Sigmoid colon (tissue), 4 donors: ENCODE results near the gene HVCN1.

Experiments used
- CTCF ChIP-seq, 4 experiments: fragments of 450-650 bp in 3 of 4; fragments of 200-600 bp in 1 of 4; IDR thresholded peaks; one replicate each; pipeline ENCODE4 v1.5.1; 2016 to 2019; ENCODE audit warnings: antibody characterized with exemption in 4 of 4, mild to moderate bottlenecking in 3 of 4, moderate library complexity in 2 of 4
- EP300 ChIP-seq, 4 donors: sonication (generic); formaldehyde crosslinking; IDR thresholded peaks; one replicate each; pipeline ENCODE4 v1.6.1; 2017; ENCODE audit warnings: antibody characterized with exemption in 4 of 4
- POLR2AphosphoS5 ChIP-seq, 4 donors: sonication (generic); formaldehyde crosslinking; IDR thresholded peaks; one replicate each; pipeline ENCODE4 v1.6.1; 2017; ENCODE audit warnings: antibody characterized with exemption in 4 of 4

GRCh38 chr12:110708917-110709316 lies 20.0 kb upstream of the HVCN1 start:
- no peak for TF ChIP-seq EP300 (IDR thresholded peaks at IDR 0.05)
- no peak for TF ChIP-seq POLR2AphosphoS5 (IDR thresholded peaks at IDR 0.05)
- no peak for TF ChIP-seq CTCF (IDR thresholded peaks at IDR 0.05)
